ENCODE results near the gene MYO5B. TPM values are rescaled to one million over a fixed set of nuclear protein-coding genes. Genes with fewer than 3 reads are reported as not detected.
"Not testable (repeated sequence)": the region's sequence is repeated elsewhere in the genome, so short reads cannot be mapped to it uniquely, and the experiment has no call there.

The MYO5B gene
- total RNA-seq, result 1 to 10 TPM; 1.2 to 4.5 TPM
- 10 to 100 TPM in 1 of 2 donors, under 1 TPM in 1; 0.92 to 20.3 TPM for polyA plus RNA-seq
- long read RNA-seq, donor 1, partial matches to known transcripts, result 0 of 1 reads
- long read RNA-seq, donor 1, other reads (novel, unspliced or antisense), result 1 of 1 reads
- long read RNA-seq, donor 2, partial matches to known transcripts, result 1 of 8 reads
- long read RNA-seq, donor 2, other reads (novel, unspliced or antisense), result 7 of 8 reads

- Histone ChIP-seq H3K4me1 (ENCODE audit: control insufficient read depth in 1 of 2, insufficient read depth in 2 of 2, low read length in 2 of 2) (no peaks in the 10 kb centered on the region), H3K9me3 (ENCODE audit: control insufficient read depth, low read length) (no peaks in the 10 kb centered on the region), H3K27me3 (ENCODE audit: control insufficient read depth in 1 of 2, insufficient read depth in 2 of 2, low read length in 1 of 2) (no peaks in the 10 kb centered on the region), H3K4me3 (ENCODE audit: low read length in 2 of 2) (peak within 1 kb of the TSS; percentile 85 to 95), H3K36me3 (ENCODE audit: control insufficient read depth in 1 of 2, insufficient read depth in 2 of 2, low read length in 1 of 2) (no peaks in the 10 kb centered on the region), H3K27ac (ENCODE audit: low read depth in 1 of 2, low read length in 2 of 2) (no peak within 1 kb of the TSS)
- intact Hi-C loops (cut with DNase I), result loop anchor here in 1 of 2 donors (2.0 kb wide), 2 partner anchors 136 to 184 kb away; no protein-coding TSS in a partner anchor
- ATAC-seq (ENCODE audit: low FRiP score) (peak; percentile 64), DNase-seq (peak in 1 of 2 donors; percentile 48)
- WGBS, 2 donors, result 1% methylated on average over 64 to 115 of the region's 115 CpGs
These were observed at the start of gene MYO5B for GRCh38 chr18:50194631-50195532. Gene MYO5B (minus strand): TSS chr18:50195147. CDS start chr18:50194793, 354 bp downstream.

GRCh38 chr18:50241768-50242167, 46.8 kb upstream of the MYO5B start:
- H3K4me3 ChIP-seq (ENCODE audit: low read length in 2 of 2); H3K4me1 ChIP-seq (ENCODE audit: control insufficient read depth in 1 of 2, insufficient read depth in 2 of 2, low read length in 2 of 2); DNase-seq; H3K27ac ChIP-seq (ENCODE audit: low read depth in 1 of 2, low read length in 2 of 2); H3K36me3 ChIP-seq (ENCODE audit: control insufficient read depth in 1 of 2, insufficient read depth in 2 of 2, low read length in 1 of 2); H3K9me3 ChIP-seq (ENCODE audit: control insufficient read depth, low read length); intact Hi-C loops (cut with DNase I); ATAC-seq (ENCODE audit: low FRiP score); H3K27me3 ChIP-seq (ENCODE audit: control insufficient read depth in 1 of 2, insufficient read depth in 2 of 2, low read length in 1 of 2): not testable (repeated sequence)
- WGBS, 2 donors, result 66 to 76% methylated on average over 8 of the region's 8 CpGs

GRCh38 chr18:50240080-50240563, 45.2 kb upstream of the MYO5B start:
- Histone ChIP-seq H3K27ac (ENCODE audit: low read depth in 1 of 2, low read length in 2 of 2) (no peak overlapping the region), H3K9me3 (ENCODE audit: control insufficient read depth, low read length) (no peaks in the 10 kb centered on the region), H3K27me3 (ENCODE audit: control insufficient read depth in 1 of 2, insufficient read depth in 2 of 2, low read length in 1 of 2) (no peaks in the 10 kb centered on the region), H3K4me1 (ENCODE audit: control insufficient read depth in 1 of 2, insufficient read depth in 2 of 2, low read length in 2 of 2) (no peaks in the 10 kb centered on the region), H3K36me3 (ENCODE audit: control insufficient read depth in 1 of 2, insufficient read depth in 2 of 2, low read length in 1 of 2) (no peaks in the 10 kb centered on the region), H3K4me3 (ENCODE audit: low read length in 2 of 2) (no peak overlapping the region)
- DNase-seq (no peak), ATAC-seq (ENCODE audit: low FRiP score) (no peak)
- WGBS, 2 donors, result 82 to 90% methylated on average over 3 of the region's 3 CpGs
- intact Hi-C loops (cut with DNase I), result no loop called here

GRCh38 chr18:50232419-50232818, 37.5 kb upstream of the MYO5B start:
- intact Hi-C loops (cut with DNase I), result no loop called here
- no peaks in the 10 kb centered on the region for H3K4me1 ChIP-seq (ENCODE audit: control insufficient read depth in 1 of 2, insufficient read depth in 2 of 2, low read length in 2 of 2)
- ATAC-seq (ENCODE audit: low FRiP score), result no peak
- 52% methylated on average over 2 of the region's 2 CpGs for WGBS, 2 donors
- H3K9me3 ChIP-seq (ENCODE audit: control insufficient read depth, low read length), result no peaks in the 10 kb centered on the region
- H3K4me3 ChIP-seq (ENCODE audit: low read length in 2 of 2), result no peak overlapping the region
- H3K36me3 ChIP-seq (ENCODE audit: control insufficient read depth in 1 of 2, insufficient read depth in 2 of 2, low read length in 1 of 2), result no peaks in the 10 kb centered on the region
- no peak overlapping the region for H3K27ac ChIP-seq (ENCODE audit: low read depth in 1 of 2, low read length in 2 of 2)
- DNase-seq, result no peak
- H3K27me3 ChIP-seq (ENCODE audit: control insufficient read depth in 1 of 2, insufficient read depth in 2 of 2, low read length in 1 of 2), result no peaks in the 10 kb centered on the region

GRCh38 chr18:50231621-50232020, 36.7 kb upstream of the MYO5B start:
- H3K36me3 ChIP-seq (ENCODE audit: control insufficient read depth in 1 of 2, insufficient read depth in 2 of 2, low read length in 1 of 2), result no peaks in the 10 kb centered on the region
- DNase-seq, result no peak
- intact Hi-C loops (cut with DNase I), result no loop called here

GRCh38 chr18:50220249-50220648, 25.3 kb upstream of the MYO5B start:
- H3K9me3 ChIP-seq (ENCODE audit: control insufficient read depth, low read length); intact Hi-C loops (cut with DNase I); H3K4me3 ChIP-seq (ENCODE audit: low read length in 2 of 2); H3K27ac ChIP-seq (ENCODE audit: low read depth in 1 of 2, low read length in 2 of 2); DNase-seq; H3K4me1 ChIP-seq (ENCODE audit: control insufficient read depth in 1 of 2, insufficient read depth in 2 of 2, low read length in 2 of 2); H3K27me3 ChIP-seq (ENCODE audit: control insufficient read depth in 1 of 2, insufficient read depth in 2 of 2, low read length in 1 of 2); ATAC-seq (ENCODE audit: low FRiP score); H3K36me3 ChIP-seq (ENCODE audit: control insufficient read depth in 1 of 2, insufficient read depth in 2 of 2, low read length in 1 of 2): not testable (repeated sequence)
- 47 to 61% methylated on average over 4 of the region's 4 CpGs for WGBS, 2 donors

More at GRCh38 chr18:50231621-50232020, 36.7 kb upstream of the MYO5B start:
- Histone ChIP-seq H3K4me1 (ENCODE audit: control insufficient read depth in 1 of 2, insufficient read depth in 2 of 2, low read length in 2 of 2) (no peaks in the 10 kb centered on the region), H3K27me3 (ENCODE audit: control insufficient read depth in 1 of 2, insufficient read depth in 2 of 2, low read length in 1 of 2) (no peaks in the 10 kb centered on the region), H3K9me3 (ENCODE audit: control insufficient read depth, low read length) (no peaks in the 10 kb centered on the region), H3K4me3 (ENCODE audit: low read length in 2 of 2) (no peak overlapping the region), H3K27ac (ENCODE audit: low read depth in 1 of 2, low read length in 2 of 2) (no peak overlapping the region)
- ATAC-seq (ENCODE audit: low FRiP score), result no peak
- WGBS, 2 donors, result 88 to 93% methylated on average over 4 of the region's 4 CpGs

- Histone ChIP-seq H3K9me3 (ENCODE audit: control insufficient read depth, low read length) (no peaks in the 10 kb centered on the region), H3K27ac (ENCODE audit: low read depth in 1 of 2, low read length in 2 of 2) (no peak overlapping the region), H3K36me3 (ENCODE audit: control insufficient read depth in 1 of 2, insufficient read depth in 2 of 2, low read length in 1 of 2) (no peaks in the 10 kb centered on the region), H3K4me3 (ENCODE audit: low read length in 2 of 2) (no peak overlapping the region), H3K4me1 (ENCODE audit: control insufficient read depth in 1 of 2, insufficient read depth in 2 of 2, low read length in 2 of 2) (peaks cover 0 to 1% of the 10 kb centered on the region in 2 donors), H3K27me3 (ENCODE audit: control insufficient read depth in 1 of 2, insufficient read depth in 2 of 2, low read length in 1 of 2) (no peaks in the 10 kb centered on the region)
- 66 to 67% methylated on average over 7 of the region's 7 CpGs for WGBS, 2 donors
- ATAC-seq (ENCODE audit: low FRiP score), result no peak
- DNase-seq, result no peak
- intact Hi-C loops (cut with DNase I), result no loop called here
These were observed 23.7 kb upstream of the MYO5B start for GRCh38 chr18:50218432-50219197.

GRCh38 chr18:50209311-50209710, 14.4 kb upstream of the MYO5B start:
- H3K9me3 ChIP-seq (ENCODE audit: control insufficient read depth, low read length), result no peaks in the 10 kb centered on the region
- H3K27ac ChIP-seq (ENCODE audit: low read depth in 1 of 2, low read length in 2 of 2), result no peak overlapping the region
- 44 to 62% methylated on average over 4 of the region's 4 CpGs for WGBS, 2 donors
- H3K36me3 ChIP-seq (ENCODE audit: control insufficient read depth in 1 of 2, insufficient read depth in 2 of 2, low read length in 1 of 2), result no peaks in the 10 kb centered on the region
- ATAC-seq (ENCODE audit: low FRiP score) (no peak), DNase-seq (no peak)
- intact Hi-C loops (cut with DNase I), result loop anchor here in 1 of 2 donors (10.0 kb wide), 1 partner anchor 145 kb away; no protein-coding TSS in a partner anchor
- no peaks in the 10 kb centered on the region for H3K27me3 ChIP-seq (ENCODE audit: control insufficient read depth in 1 of 2, insufficient read depth in 2 of 2, low read length in 1 of 2)
- H3K4me1 ChIP-seq (ENCODE audit: control insufficient read depth in 1 of 2, insufficient read depth in 2 of 2, low read length in 2 of 2), result no peaks in the 10 kb centered on the region
- no peak overlapping the region for H3K4me3 ChIP-seq (ENCODE audit: low read length in 2 of 2)
